ENCODE results near the gene PGC. TPM values are rescaled to one million over a fixed set of nuclear protein-coding genes. Genes with fewer than 3 reads are reported as not detected.

PGC gene
- total RNA-seq, 6 donors from 2014 or later = 241 to 4,380 (median 659) TPM

DNA sequence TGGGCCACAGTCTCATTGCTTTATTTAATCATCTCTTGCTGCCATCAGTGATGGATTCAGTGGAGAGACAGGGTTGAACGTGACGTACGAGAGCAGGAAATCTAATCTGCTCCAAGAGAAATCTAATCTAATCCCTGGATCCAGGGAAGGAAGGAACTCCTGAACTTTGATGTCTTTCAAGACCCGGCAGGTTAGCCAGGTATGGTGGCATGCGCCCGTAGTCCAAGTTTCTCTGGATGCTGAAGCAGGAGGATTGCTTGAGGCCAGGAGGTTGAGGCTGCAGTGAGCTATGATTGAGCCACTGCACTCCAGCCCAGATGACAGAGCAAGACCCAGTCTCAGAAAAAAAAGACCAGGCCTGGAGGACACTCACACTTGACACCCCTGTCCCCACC lies 11.4 kb upstream of the PGC start:
- ATAC-seq (ENCODE audit: low FRiP score in 2 of 2) = no peak
- Histone ChIP-seq H3K27me3 (no peaks in the 10 kb centered on the region), H3K4me1 (no peaks in the 10 kb centered on the region), H3K9me3 (no peaks in the 10 kb centered on the region), H3K4me3 (no peak overlapping the region), H3K27ac (no peak overlapping the region), H3K36me3 (no peaks in the 10 kb centered on the region)
- TF ChIP-seq POLR2AphosphoS5 (IDR thresholded peaks at IDR 0.05) (no peak), EP300 (IDR thresholded peaks at IDR 0.05) (no peak), POLR2A (IDR thresholded peaks at IDR 0.05) (no peak)
- TF ChIP-seq, protein P1, sequence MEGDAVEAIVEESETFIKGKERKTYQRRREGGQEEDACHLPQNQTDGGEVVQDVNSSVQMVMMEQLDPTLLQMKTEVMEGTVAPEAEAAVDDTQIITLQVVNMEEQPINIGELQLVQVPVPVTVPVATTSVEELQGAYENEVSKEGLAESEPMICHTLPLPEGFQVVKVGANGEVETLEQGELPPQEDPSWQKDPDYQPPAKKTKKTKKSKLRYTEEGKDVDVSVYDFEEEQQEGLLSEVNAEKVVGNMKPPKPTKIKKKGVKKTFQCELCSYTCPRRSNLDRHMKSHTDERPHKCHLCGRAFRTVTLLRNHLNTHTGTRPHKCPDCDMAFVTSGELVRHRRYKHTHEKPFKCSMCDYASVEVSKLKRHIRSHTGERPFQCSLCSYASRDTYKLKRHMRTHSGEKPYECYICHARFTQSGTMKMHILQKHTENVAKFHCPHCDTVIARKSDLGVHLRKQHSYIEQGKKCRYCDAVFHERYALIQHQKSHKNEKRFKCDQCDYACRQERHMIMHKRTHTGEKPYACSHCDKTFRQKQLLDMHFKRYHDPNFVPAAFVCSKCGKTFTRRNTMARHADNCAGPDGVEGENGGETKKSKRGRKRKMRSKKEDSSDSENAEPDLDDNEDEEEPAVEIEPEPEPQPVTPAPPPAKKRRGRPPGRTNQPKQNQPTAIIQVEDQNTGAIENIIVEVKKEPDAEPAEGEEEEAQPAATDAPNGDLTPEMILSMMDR (IDR thresholded peaks at IDR 0.05) = no peak
- no peak for DNase-seq
- WGBS, 2 donors = 86 to 87% methylated on average over 6 of the region's 6 CpGs

DNA sequence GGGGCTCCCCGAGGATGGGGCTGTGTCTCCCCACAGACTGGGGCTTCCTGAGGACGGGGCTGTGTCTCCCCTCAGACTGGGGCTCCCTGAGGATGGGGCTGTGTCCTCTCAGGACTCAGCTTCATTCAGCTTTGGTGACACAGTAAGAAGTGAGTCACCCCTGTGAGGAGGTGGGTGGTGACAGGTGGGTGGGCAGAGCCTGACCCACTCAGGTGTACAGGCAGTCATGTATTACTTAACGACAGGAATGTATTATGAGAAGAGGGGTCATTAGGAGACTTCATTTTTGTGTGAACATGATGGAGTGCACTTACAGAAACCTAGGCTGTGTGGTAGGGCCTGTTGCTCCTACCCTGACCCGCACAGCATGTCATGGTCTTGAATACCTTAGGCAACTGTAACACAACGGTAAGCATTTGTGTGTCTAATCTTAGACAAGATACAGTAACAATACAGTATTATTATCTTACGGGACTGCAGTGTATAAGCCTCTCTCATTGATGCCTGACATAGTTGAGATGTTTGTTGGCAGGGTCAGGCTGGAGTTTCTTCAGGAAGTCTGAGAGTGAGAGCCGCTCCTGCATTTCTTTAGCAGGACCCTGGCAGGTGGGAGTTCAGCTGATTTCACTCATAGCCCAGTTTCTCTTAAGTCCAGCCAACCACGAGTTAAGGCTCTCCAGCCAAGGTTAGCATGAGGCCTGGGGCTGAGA lies 10.9 kb upstream of the PGC start:
- no peak for DNase-seq
- Histone ChIP-seq H3K27ac (no peak overlapping the region), H3K27me3 (no peaks in the 10 kb centered on the region), H3K4me1 (no peaks in the 10 kb centered on the region), H3K36me3 (no peaks in the 10 kb centered on the region), H3K4me3 (no peak overlapping the region), H3K9me3 (no peaks in the 10 kb centered on the region)
- TF ChIP-seq EP300 (IDR thresholded peaks at IDR 0.05) (no peak), POLR2A (IDR thresholded peaks at IDR 0.05) (no peak), POLR2AphosphoS5 (IDR thresholded peaks at IDR 0.05) (no peak)
- TF ChIP-seq, protein P1 (IDR thresholded peaks at IDR 0.05) = no peak
- no peak for ATAC-seq (ENCODE audit: low FRiP score in 2 of 2)
- WGBS, 2 donors = 68 to 71% methylated on average over 3 to 6 of the region's 8 CpGs

DNA sequence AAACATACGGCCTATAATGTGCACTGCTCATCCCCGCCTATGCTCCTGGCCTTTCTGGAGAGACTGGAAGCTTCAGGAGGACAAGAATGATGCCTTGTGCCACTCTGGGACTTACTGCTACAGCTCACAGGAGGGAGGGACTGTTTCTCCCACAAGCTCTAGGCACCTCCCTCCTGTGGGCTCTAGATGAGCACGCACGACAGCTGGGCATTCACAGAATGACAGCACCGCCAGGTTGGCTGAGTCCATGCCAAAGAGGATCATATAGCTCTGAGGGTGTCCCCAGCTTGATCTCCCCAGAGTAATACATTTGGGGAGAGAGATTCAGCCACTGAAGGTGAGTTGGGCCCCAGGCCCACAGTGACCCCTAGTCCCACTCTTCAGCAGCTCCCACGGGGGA lies 10.1 kb upstream of the PGC start:
- TF ChIP-seq POLR2AphosphoS5 (IDR thresholded peaks at IDR 0.05) (no peak), POLR2A (IDR thresholded peaks at IDR 0.05) (no peak), EP300 (IDR thresholded peaks at IDR 0.05) (no peak)
- TF ChIP-seq, protein P1 (IDR thresholded peaks at IDR 0.05) = no peak
- DNase-seq = no peak
- WGBS, 2 donors = 94 to 97% methylated on average over 5 to 6 of the region's 6 CpGs
- Histone ChIP-seq H3K27ac (no peak overlapping the region), H3K4me3 (no peak overlapping the region), H3K9me3 (no peaks in the 10 kb centered on the region), H3K36me3 (no peaks in the 10 kb centered on the region), H3K4me1 (no peaks in the 10 kb centered on the region), H3K27me3 (no peaks in the 10 kb centered on the region)
- no peak for ATAC-seq (ENCODE audit: low FRiP score in 2 of 2)

DNA sequence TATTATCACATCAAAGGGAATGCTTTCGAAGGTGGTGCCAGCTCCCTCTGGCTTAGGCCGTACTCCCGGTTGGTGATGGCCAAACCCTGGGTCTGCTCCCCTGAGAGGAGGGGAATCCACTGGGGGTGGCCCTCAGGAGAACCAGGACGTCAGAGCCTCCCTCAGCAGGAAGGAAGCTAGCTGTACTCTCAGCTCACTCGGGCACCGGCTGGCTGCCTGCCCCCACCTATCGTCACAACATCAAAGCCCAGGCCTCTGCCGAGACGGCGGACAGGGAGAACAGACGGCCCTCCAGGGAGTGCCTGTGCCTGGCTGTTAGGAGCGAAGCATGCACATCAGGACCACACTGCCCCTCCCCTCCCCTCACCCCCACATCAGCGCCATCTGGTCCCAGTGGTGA lies 9.2 kb upstream of the PGC start:
- H3K36me3 ChIP-seq = no peaks in the 10 kb centered on the region

More for the DNA sequence above, 9.2 kb upstream of the PGC start:
- DNase-seq = no peak
- 67 to 83% methylated on average over 6 to 13 of the region's 13 CpGs for WGBS, 2 donors
- ATAC-seq (ENCODE audit: low FRiP score in 2 of 2) = no peak
- TF ChIP-seq EP300 (IDR thresholded peaks at IDR 0.05) (no peak), POLR2AphosphoS5 (IDR thresholded peaks at IDR 0.05) (no peak), POLR2A (IDR thresholded peaks at IDR 0.05) (no peak)
- TF ChIP-seq, protein P1 (IDR thresholded peaks at IDR 0.05) = no peak
- H3K4me1 ChIP-seq = peaks cover 0 to under 1% (median 0%) of the 10 kb centered on the region in 4 donors
- no peaks in the 10 kb centered on the region for H3K27me3 ChIP-seq
- H3K27ac ChIP-seq = no peak overlapping the region
- no peaks in the 10 kb centered on the region for H3K9me3 ChIP-seq
- no peak overlapping the region for H3K4me3 ChIP-seq
